HG03442 (cell line): ENCODE data around the gene TTLL3.
A peak's percentile ranks its signal among the peaks of the same experiment; 100 is the strongest.
"Not testable (repeated sequence)": the region's sequence is repeated elsewhere in the genome, so short reads cannot be mapped to it uniquely, and the experiment has no call there.

ENCODE experiments used
- ATAC-seq: cut with Tn5 transposase; IDR thresholded peaks from one replicate; pipeline ENCODE4 v1.9.1; 2021; ENCODE audit warnings: mild to moderate bottlenecking, moderate library complexity; ENCODE audit not compliant: unreplicated experiment

The TTLL3 gene

DNA sequence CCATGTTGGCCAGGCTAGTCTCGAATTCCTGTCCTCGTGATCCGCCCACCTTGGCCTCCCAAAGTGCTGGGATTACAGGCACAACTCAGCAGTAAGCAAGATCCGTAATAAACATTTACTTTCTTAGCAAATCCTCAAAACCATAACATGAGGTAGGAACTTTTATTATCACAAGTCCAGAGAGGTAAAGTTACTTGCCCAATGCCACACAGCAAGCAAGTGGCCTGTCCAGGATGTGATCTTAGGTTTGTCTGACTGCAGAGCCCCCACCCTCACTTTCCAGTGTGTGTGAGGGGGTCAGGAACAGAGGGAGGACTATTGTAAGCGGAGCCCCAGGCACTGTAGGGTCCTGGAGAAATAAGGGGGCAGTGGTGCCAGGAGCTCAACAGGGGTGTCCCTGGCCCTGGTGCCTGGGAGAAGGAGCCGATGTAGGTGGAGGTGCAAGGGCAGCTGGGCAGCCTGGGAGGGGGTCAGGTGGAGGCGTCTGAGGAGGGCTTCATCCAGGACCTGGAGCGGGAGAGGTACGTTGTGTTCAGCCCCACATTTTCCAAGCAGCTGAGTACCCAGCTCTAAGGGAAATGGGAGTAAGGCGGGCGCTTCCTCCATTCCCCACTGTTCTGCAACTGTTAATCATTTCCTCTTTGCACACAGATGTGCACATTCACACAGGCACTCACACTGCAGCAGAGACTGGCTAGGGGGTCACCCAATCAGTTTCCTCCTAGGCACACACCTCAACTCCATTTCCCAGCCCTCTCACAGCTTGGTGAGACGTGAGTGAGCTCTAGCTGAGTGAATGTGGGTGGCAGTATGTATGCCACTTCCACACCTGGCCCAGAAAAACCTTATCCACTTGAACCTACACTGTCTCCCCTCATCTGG, 27.9 kb downstream of the TTLL3 start:
- ATAC-seq = no peak

DNA sequence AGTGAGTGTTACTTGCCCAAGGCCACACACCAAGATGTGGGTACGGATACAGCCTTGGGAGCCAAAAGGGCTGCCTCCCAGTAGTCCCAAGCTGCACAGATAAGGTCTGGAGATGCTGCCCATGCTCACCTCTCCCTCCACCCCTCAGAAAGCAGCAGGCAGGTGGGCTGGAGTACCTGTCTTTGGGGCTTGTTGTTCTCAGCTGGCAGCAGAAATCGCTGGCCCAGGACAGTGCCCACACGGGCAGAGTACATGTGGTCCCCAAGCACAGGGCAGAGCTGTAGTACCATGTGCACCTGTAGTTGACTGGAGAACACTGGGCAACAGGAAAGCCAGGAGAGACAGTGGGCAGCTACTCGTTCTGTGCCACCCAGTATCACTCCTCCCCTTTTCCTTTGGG, 28.8 kb downstream of the TTLL3 start:
- ATAC-seq = no peak

DNA sequence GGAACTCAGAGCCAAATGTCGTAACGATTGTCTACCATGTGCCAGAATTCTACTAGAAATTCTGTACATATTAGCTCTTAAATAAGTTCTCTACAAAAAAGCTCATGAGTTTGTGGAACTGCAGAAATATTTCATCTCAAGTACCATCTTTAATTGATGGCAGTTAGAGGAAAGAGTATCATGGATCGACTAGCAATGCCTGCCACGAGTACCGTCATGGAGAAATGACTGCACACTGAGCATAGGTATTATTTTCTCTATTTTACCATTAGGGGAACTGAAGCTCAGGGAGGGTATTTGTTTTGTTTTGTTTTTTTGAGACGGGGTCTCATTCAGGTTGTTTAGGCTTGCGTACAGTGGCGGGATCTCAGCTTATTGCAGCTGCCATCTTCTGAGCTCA, 31.0 kb downstream of the TTLL3 start:
- no peak for ATAC-seq

DNA sequence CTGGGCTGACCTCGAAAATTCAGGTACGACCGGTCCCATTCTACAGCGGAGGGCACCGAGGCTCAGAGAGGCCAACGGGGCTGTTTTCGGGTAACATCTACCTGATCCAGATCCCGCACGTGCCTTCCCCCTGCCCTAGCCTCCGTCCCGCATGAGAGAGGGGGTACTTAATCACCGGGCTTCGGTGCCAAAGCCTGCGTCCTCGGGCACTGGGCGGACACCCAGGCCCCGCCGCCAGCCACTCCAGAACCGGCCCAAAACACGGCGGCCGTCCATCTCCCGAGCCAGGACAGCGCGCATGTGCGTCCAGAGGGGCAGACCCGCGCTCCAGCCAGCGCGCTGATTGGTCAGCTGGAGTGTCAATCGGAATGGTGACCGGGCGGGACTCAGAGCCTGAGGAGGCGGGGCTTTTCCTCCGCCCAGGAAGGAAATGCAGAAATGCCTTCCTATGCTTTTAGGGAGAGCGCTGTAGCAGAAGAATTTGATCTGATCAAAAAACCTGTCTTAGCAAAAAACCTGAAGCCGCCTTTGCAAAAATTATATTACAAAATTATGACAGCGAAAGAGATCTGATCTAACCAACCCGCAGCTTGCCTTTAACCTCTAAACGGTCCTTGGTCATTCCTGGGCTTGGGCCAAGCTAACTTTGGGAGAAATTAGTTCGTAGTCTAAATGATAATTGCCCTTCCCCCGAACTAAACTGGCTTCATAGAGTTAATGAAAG, 33.8 kb downstream of the TTLL3 start, which contains the start of gene RPUSD3:
Gene RPUSD3, minus strand, starts transcription at position 294 of the 724 bp plus-strand sequence. Its CDS starts 18 bp downstream, at position 276.
- ATAC-seq = peak; percentile 99

DNA sequence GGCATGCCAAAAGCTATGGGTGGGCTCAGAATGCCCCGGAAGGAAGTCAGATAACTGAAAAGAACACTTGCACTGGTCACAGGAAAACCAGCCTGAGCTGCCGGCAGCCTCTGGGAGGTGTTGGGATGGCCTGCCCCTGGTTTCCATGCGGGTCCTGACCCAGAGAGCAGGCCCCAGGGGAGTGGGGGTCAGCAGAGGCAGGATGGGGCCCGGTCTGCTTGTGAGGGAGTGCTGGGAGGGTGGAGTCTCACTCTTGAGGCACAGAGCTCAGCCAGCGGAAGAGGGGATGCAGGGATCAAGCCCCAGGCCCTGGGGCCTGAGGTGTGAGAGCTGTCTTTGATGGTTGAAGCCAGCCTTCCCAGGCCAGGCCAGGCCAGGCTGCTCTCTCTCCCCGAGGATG, 36.2 kb downstream of the TTLL3 start:
- ATAC-seq = no peak

DNA sequence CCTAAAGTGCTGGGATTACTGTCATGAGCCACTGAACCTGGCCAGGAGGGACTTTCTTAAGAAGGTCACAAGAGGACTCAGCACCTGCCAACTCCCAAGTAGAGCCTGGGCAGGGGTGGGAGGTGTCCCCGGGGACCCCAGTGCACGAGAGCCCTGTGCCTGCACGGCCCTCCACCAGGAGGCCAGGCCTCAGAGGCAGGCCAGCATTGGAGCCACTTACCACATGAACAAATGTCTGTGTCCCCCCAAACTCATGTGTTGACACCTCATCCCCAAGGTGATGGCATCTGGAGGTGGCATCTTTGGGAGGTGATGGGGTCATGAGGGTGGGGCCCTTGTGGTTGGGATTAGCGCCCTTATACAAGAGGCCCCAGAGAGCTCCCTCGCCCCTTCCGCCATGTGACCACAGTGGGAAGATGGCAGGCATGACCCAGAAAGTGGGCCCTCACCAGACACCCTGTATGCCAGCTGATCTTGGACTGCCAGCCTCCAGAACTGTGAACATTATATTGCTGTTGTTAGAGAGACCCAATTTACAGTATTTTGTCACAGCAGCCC, 36.9 kb downstream of the TTLL3 start:
- no peak for ATAC-seq

DNA sequence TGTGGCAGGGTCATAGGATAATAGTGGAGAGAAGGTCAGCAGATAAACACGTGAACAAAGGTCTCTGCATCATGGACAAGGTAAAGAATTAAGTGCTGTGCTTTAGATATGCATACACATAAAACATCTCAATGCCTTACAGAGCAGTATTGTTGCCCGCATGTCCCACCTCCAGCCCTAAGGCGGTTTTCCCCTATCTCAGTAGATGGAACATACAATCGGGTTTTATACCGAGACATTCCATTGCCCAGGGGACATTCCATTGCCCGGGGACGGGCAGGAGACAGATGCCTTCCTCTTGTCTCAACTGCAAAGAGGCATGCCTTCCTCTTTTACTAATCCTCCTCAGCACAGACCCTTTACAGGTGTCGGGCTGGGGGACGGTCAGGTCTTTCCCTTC, 37.8 kb downstream of the TTLL3 start:
- ATAC-seq = not testable (repeated sequence)

DNA sequence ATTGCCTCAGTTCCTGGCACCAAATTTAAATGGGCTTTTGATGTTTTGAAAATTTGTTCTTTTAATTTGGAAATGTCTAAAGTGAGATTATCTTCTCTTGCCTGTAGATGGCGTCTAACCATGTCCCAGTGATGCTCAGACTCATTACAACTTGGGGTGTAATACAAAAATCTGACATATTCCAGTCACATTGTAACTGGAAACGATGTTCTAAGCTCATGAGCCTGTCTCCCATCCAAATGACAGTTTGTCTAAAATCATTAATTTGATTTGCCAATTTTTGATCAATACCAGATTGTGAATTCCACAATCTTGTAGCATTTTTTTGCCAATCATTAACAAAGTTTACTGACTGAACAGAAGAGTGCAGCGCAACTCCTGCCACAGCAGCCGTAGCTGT, 38.8 kb downstream of the TTLL3 start:
- ATAC-seq = not testable (repeated sequence)

DNA sequence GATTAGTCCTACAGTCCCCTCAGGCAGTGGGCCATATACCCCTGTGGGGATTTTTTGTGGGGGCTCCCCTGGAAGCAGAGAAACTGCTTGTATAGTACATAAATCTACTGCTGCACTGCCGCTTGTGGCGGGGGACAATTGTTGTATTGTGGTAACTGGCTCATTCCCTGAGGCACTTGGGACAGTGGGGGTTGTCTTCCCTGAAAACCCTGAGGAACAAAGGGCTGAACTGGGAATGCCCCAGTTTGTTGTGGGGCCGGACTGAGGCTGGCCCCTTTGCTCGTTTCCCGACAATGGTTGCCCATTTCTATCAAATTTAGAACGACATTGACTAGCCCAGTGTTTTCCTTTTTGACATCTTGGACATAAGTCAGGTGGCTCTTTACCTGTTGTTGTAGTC, 41.3 kb downstream of the TTLL3 start:
- ATAC-seq = not testable (repeated sequence)

DNA sequence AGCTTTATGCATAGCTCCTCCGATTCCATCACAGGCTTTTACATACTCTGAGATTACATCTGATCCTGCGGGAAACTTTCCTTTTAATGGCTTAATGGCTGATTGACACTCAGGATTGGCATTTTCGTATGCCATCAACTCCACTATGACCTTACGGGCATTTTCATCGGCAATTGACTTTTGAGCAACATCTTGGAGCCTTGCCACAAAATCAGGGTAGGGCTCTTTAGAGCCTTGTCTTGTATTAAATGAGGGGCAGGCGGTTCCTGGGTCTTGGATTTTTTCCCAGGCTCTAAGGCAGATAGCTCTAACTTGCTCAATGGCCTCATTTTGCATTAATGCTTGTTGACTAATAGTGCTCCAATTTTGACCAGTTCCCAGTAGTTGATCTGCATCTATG, 41.9 kb downstream of the TTLL3 start:
- not testable (repeated sequence) for ATAC-seq

DNA sequence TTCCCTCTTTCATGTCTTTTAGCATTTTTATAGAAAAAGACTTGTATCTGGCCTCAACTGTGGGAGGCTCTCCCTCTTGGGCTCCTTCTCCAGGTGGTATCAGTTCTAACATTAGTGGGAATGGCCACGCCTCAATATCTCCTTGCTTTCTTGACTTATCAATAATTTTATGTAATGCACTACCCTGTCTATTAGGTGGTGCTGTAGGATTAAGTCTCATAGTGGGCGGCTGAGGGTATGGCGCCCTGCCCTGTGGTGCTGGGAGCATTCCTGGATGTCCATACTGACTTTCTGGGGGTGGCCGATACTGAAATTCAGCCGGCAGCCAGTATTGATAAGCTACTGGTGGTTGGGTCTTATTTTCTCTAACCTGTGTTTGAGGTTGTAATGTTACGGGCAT, 42.5 kb downstream of the TTLL3 start:
- no peak for ATAC-seq

DNA sequence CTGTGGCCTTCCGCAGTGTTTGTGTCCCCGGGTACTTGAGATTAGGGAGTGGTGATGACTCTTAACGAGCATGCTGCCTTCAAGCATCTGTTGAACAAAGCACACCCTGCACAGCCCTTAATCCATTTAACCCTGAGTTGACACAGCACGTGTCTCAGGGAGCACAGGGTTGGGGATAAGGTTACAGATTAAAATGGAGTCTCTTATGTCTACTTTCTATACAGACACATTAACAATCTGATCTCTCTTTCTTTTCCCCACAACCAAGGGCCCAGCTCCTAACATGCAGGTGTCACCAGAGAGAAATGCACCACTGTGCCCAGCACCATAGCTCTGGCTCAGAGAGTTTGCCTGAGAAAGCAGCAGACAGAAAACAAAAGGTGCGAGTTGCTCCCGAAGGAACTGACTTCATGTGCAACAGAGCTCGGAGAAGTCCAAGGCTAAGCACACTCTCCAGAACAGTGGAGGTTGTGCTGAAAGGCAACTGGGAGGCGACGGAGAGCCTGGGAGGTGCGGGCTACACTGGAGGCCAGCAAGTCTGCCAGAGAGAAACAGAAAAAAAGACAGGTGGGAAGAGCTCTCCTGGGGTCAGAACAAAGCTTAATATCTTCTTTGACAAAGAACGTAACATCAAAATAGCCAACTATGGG, 44.4 kb downstream of the TTLL3 start:
- ATAC-seq = not testable (repeated sequence)

DNA sequence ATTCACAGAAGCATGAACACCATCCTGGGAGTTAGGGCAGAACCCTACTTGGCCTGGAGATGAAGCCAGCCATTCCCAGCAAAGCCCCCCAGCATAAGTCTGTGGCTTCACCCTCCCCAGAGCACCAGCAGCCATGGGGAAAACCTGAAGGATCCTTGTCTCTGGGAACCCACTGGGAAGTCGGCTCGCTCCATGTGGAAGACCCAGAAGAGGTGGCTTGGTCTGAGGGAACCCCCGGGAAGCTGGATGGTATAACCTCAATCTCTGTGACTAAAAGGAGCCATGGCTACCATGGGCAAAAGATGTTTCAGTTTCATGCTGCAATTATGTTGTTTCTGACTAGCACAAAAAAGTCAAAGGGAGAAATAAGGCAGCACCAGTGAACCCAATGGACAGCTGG, 45.5 kb downstream of the TTLL3 start:
- ATAC-seq = no peak

DNA sequence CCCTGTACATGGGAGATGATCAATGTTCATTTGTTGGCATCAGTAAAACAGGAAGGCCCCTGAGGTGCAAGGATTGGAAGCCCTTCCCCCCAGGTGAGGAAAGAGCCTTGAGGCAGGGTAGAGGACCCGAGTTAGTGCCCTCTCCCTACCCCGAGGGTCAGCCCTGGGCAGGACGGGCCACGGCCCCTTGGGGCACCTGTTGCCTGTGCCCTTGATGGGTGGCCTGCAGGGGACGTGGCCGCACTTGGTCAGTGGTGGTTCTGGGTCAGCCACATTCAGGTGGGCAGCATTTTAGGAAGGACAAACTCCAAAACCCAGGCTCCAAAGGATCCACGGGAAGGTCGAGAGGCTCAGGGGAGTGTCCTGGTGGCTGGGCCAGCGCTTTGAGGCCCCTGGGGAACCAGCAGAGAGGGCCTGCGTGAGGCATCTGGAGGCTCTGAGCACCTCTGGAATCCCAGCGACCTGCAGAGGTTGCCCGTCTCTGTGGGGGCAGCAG, 49.5 kb downstream of the TTLL3 start:
- no peak for ATAC-seq

DNA sequence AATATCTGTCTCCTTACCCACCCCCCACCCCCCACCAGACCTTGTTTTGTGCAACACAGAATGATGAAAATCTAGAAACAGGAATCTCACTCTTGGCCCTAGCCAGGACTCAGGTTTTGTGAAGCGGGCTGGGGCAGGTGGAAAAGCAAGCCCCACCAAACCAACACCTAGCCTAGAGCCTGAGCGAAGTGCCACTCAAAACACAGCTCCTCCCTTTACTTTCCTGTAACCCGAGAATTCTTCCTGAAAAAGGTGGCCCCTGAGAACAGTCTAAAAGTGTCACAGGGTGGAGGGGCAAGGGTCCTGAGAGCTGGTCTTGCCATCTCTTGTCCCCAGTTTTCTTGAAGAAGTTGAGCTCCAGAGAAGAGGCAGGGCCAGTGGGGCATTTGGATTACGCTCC, 51.1 kb downstream of the TTLL3 start:
- ATAC-seq = no peak

DNA sequence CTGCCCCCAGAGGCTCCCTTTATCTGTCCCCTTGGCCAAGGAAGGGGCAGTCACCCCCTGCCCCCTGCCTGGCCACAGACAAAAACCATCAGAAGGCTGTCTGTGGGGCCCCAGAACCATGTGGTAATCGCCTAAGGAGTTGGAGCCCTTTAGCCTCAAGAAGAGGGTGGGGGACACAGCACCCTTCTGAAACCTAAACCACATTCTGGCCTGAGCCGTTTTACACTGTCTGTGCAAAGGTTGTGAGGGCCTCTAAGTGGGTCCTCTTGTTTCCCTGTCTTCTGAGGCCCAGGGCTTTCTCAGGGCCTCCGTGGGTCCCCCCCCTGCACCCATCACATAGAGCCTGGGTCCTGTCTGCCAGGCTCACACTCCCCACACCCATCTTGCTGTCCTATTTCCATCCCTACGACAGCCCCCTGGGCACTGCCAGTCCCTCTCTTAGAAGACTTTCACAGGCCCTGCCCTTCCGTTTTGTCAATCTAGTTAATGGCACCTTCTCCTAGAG, 51.6 kb downstream of the TTLL3 start:
- ATAC-seq = no peak

DNA sequence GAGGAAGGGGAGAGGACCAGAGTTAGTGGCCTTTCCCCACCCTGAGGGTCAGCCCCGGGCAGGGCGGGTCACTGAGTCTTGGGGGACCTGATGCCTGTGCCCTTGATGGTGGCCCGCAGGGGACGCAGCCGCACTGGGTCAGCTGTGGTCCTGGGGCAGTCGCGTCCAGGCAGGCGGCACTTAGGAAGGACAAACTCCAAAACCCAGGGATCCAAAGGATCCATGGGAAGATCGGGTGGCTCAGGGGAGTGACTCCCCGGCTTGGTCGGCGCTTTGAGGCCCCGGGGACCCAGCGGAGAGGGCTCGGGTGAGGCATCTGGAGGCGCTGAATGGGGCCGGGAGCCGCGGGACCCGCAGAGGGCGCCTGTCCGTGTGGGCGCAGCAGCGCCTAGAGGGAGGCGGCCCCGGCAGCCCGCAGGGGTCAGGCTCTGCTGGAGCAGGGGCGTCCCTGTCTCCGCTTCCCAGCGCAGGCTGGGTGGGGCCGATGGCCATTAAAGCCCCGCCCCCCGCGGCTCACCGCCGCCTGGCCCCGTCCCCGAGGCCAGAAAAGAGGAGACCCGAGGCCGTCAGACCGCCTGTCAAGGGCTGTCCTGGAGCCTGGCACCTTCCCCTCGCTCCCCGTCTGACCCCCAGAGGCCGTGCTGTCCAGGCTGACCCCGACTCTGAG, 52.5 kb downstream of the TTLL3 start:
- no peak for ATAC-seq

DNA sequence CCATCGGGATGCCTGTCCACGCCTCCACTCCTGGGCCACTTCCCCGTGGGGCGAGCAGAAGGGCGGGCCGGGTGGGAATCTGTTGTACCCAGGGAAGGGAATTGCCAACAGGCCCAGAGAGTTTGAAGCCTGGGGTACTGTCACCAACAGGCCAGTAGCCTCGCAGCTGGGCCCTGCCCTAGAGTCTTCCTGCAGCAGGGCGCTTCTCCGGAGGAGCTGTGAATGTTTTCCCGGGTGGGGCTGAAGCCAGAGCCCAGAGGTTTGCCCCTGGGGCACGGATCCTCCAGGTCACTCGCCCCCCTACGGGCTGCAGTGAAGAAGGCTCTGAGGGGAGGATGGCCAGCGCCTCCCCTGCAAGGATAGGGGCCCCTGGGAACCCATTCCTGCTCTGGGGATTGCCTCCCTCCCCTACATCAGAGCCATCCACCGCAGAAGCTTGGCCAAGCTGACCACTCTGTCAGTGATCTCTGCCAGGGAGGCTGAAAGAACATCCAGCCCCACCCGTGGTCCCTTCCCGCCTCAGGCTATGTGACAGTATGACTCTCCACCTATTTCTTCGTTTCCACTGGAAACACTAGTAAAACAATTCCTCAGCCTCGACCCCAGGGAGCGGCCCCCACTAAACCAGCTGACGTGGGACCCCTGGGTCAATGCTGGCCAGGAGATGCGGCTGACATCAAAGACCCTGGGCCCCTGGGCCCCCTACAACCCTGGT, 53.2 kb downstream of the TTLL3 start:
- ATAC-seq = no peak

DNA sequence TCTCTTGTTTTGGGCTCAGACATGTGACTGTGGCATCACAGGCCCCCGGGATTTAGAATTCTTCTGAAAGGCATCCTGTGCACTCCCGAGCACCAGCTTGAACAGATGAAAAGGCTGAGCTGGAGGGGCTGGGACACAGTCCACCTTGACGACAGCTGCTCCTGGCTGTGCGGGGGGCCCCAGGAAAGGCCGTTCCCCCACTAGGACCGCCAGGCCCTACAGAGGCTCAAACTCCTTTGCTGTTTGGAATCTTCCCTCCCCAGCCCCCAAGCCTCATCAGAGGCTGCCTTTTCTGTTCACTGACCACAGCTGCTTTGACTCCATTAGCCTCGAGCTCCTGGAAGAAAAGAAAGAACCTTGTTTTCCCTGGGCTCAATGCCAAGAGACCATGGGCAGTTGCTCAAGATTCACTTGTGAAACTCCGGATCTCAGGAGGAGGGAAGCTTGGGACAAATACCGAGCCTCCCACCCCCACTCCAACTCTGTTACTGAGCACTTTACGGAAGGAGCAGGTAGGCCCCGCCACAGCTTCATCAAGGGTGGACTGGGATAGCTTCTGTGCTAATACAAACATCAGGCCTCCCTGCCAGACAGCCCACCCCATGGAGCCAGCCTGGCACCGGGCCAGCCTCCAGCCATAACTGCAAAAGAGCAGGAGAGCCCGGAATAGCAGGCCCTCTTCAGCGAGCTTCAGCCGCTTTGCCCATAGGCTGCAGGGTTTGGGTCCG, 54.3 kb downstream of the TTLL3 start:
- no peak for ATAC-seq
